GM23338 (cell line): ENCODE data around the gene GCK. TPM values are rescaled to one million over a fixed set of nuclear protein-coding genes. Genes with fewer than 3 reads are reported as not detected.

Experiments
- ATAC-seq: fragments of 200-7000 bp; cut with Tn5 transposase; 3 replicates; pipeline ENCODE4 v1.9.1; 2020
- DNase-seq: peaks from one replicate; pipeline ENCODE4 v3.0.0-alpha.2; 2015; ENCODE audit warnings: low spot score
- H2AFZ ChIP-seq: fragments of 200-600 bp; sonication (generic); 2 replicates; pipeline ENCODE4 v1.8.0; 2016; ENCODE audit warnings: antibody characterized with exemption, mild to moderate bottlenecking, moderate library complexity
- H3F3A ChIP-seq: fragments of 200-600 bp; sonication (generic); replicated peaks from 2 replicates; pipeline ENCODE4 v1.8.0; 2017; ENCODE audit warnings: antibody characterized with exemption, mixed run types, low read depth
- H3K27ac ChIP-seq: fragments of 200-600 bp; sonication (generic); 2 replicates; pipeline ENCODE4 v1.6.1; 2016; ENCODE audit warnings: low read depth
- H3K27me3 ChIP-seq: fragments of 200-600 bp; sonication (generic); 2 replicates; pipeline ENCODE4 v1.8.0; 2016; ENCODE audit warnings: mild to moderate bottlenecking, mixed run types, moderate library complexity; ENCODE audit not compliant: insufficient read depth
- H3K36me3 ChIP-seq: fragments of 200-600 bp; sonication (generic); 2 replicates; pipeline ENCODE4 v1.8.0; 2016; ENCODE audit warnings: mild to moderate bottlenecking; ENCODE audit not compliant: insufficient read depth
- H3K4me1 ChIP-seq: fragments of 200-600 bp; sonication (generic); 2 replicates; pipeline ENCODE4 v1.8.0; 2016; ENCODE audit warnings: mild to moderate bottlenecking, moderate library complexity; ENCODE audit not compliant: insufficient read depth
- H3K4me2 ChIP-seq: fragments of 200-600 bp; sonication (generic); 2 replicates; pipeline ENCODE4 v1.7.1; 2017; ENCODE audit warnings: mixed run types
- H3K4me3 ChIP-seq: fragments of 200-600 bp; sonication (generic); 2 replicates; pipeline ENCODE4 v1.6.1; 2016; ENCODE audit warnings: mixed run types
- H3K79me2 ChIP-seq: fragments of 200-600 bp; sonication (generic); replicated peaks from 2 replicates; pipeline ENCODE4 v1.8.0; 2017; ENCODE audit warnings: mild to moderate bottlenecking; ENCODE audit not compliant: insufficient read depth
- H3K9me2 ChIP-seq: fragments of 200-600 bp; sonication (generic); 2 replicates; pipeline ENCODE4 v1.8.0; 2017; ENCODE audit not compliant: insufficient read depth
- H4K20me1 ChIP-seq: fragments of 200-600 bp; sonication (generic); replicated peaks from 2 replicates; pipeline ENCODE4 v1.8.0; 2017; ENCODE audit warnings: mild to moderate bottlenecking; ENCODE audit not compliant: insufficient read depth
- H3K27ac Mint-ChIP-seq: 2 replicates; pipeline ENCODE4 v1.8.0; 2020; ENCODE audit warnings: inconsistent platforms, mild to moderate bottlenecking, moderate library complexity, mixed read lengths
- H3K27me3 Mint-ChIP-seq: 3 replicates; pipeline ENCODE4 v1.8.0; 2022; ENCODE audit warnings: low read depth, mild to moderate bottlenecking, moderate library complexity, mixed read lengths, inconsistent platforms; ENCODE audit not compliant: insufficient read depth, poor library complexity
- H3K36me3 Mint-ChIP-seq: 3 replicates; pipeline ENCODE4 v1.8.0; 2021; ENCODE audit warnings: low read depth, mild to moderate bottlenecking, inconsistent platforms, moderate library complexity, mixed read lengths
- H3K4me1 Mint-ChIP-seq: 3 replicates; pipeline ENCODE4 v1.8.0; 2020; ENCODE audit warnings: mild to moderate bottlenecking, inconsistent platforms, mixed read lengths
- H3K4me3 Mint-ChIP-seq: 3 replicates; pipeline ENCODE4 v1.8.0; 2021; ENCODE audit warnings: moderate library complexity, mild to moderate bottlenecking, inconsistent platforms, mixed read lengths
- H3K9me3 Mint-ChIP-seq: 3 replicates; pipeline ENCODE4 v1.8.0; 2020; ENCODE audit warnings: moderate library complexity, mild to moderate bottlenecking, inconsistent platforms, mixed read lengths
- CREB1 ChIP-seq: fragments of 250-450 bp; sonication (Bioruptor Pico); IDR thresholded peaks from 2 replicates; pipeline ENCODE4 v1.5.0; 2020; ENCODE audit warnings: low read depth, mild to moderate bottlenecking, moderate library complexity
- EZH2 ChIP-seq: fragments of 200-600 bp; sonication (generic); IDR thresholded peaks from one replicate; pipeline ENCODE4 v1.8.0; 2017; ENCODE audit warnings: antibody characterized with exemption, mild to moderate bottlenecking, low read depth; ENCODE audit not compliant: unreplicated experiment
- EZH2phosphoT487 ChIP-seq: fragments of 200-600 bp; sonication (generic); IDR thresholded peaks from one replicate; pipeline ENCODE4 v1.8.1; 2018; ENCODE audit warnings: antibody characterized with exemption; ENCODE audit not compliant: unreplicated experiment
- JUNB ChIP-seq: IDR thresholded peaks from one replicate; pipeline ENCODE4 v1.6.1; 2016; ENCODE audit warnings: antibody characterized with exemption; ENCODE audit not compliant: unreplicated experiment
- NANOG ChIP-seq: IDR thresholded peaks from 2 replicates; pipeline ENCODE4 v1.6.1; 2016; ENCODE audit warnings: antibody characterized with exemption, borderline replicate concordance
- STAT1 ChIP-seq: IDR thresholded peaks from one replicate; pipeline ENCODE4 v1.6.1; 2016; ENCODE audit warnings: antibody characterized with exemption; ENCODE audit not compliant: unreplicated experiment
- polyA plus RNA-seq: library from polyadenylated mRNA; unstranded; fragments of >200 nt; fragmentation: Nextera tagmentation; extraction: Ambion mirVana; gene quantifications from 2 replicates; pipeline ENCODE4 v1.2.1, GENCODE V29; 2016
- total RNA-seq: library from RNA; depleted of rRNA; stranded (reverse); fragments of >200 nt; shearing (Covaris generic); gene quantifications from 2 replicates; pipeline ENCODE4 v1.2.3, GENCODE V29; 2014
- TF ChIP-seq, protein P1 (sequence below): IDR thresholded peaks from one replicate; pipeline ENCODE4 v1.6.1; 2018; ENCODE audit warnings: antibody characterized with exemption; ENCODE audit not compliant: unreplicated experiment
- TF ChIP-seq, protein P2 (sequence below): IDR thresholded peaks from 2 replicates; pipeline ENCODE4 v1.6.1; 2016; ENCODE audit warnings: antibody characterized with exemption
- TF ChIP-seq, protein P3 (sequence below), 2 experiments: fragments of 200-600 bp in 1 of 2; sonication (generic) in 1 of 2; conservative IDR thresholded peaks; 2 replicates each; pipeline versions ENCODE4 v1.5.1 to v1.6.1; 2016 to 2017; ENCODE audit warnings: antibody characterized with exemption in 2 of 2, low read depth in 2 of 2, mild to moderate bottlenecking in 2 of 2, moderate library complexity in 1 of 2
- TF ChIP-seq, protein P4 (sequence below): fragments of 250-450 bp; sonication (Bioruptor Pico); IDR thresholded peaks from 2 replicates; pipeline ENCODE4 v1.5.0; 2020; ENCODE audit warnings: mild to moderate bottlenecking, moderate library complexity

GCK gene
- total and polyA plus RNA-seq, 2 experiments from 2014 or later = 6.1 to 7.3 TPM

DNA sequence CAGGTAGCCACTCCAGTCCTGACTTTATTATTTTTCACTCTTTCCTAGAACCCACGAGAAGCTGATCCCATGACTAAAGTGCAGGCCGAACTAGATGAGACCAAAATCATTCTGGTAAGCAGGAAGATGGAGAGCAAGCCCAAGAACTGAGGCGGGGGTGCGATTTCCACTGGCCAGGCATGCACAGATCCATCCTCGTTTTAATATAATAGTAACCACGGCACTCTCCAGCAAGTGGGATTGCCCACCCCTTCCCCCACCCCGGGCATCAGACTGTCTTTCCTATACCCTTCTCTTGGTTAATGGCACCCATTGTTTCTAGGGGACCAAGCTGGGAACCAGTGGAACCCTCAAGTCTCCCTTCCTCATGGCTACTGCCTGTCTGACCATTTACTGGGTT, 18.8 kb upstream of the GCK start (continued):
- TF ChIP-seq, protein P1, sequence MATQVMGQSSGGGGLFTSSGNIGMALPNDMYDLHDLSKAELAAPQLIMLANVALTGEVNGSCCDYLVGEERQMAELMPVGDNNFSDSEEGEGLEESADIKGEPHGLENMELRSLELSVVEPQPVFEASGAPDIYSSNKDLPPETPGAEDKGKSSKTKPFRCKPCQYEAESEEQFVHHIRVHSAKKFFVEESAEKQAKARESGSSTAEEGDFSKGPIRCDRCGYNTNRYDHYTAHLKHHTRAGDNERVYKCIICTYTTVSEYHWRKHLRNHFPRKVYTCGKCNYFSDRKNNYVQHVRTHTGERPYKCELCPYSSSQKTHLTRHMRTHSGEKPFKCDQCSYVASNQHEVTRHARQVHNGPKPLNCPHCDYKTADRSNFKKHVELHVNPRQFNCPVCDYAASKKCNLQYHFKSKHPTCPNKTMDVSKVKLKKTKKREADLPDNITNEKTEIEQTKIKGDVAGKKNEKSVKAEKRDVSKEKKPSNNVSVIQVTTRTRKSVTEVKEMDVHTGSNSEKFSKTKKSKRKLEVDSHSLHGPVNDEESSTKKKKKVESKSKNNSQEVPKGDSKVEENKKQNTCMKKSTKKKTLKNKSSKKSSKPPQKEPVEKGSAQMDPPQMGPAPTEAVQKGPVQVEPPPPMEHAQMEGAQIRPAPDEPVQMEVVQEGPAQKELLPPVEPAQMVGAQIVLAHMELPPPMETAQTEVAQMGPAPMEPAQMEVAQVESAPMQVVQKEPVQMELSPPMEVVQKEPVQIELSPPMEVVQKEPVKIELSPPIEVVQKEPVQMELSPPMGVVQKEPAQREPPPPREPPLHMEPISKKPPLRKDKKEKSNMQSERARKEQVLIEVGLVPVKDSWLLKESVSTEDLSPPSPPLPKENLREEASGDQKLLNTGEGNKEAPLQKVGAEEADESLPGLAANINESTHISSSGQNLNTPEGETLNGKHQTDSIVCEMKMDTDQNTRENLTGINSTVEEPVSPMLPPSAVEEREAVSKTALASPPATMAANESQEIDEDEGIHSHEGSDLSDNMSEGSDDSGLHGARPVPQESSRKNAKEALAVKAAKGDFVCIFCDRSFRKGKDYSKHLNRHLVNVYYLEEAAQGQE = no peak
- TF ChIP-seq, protein P2, sequence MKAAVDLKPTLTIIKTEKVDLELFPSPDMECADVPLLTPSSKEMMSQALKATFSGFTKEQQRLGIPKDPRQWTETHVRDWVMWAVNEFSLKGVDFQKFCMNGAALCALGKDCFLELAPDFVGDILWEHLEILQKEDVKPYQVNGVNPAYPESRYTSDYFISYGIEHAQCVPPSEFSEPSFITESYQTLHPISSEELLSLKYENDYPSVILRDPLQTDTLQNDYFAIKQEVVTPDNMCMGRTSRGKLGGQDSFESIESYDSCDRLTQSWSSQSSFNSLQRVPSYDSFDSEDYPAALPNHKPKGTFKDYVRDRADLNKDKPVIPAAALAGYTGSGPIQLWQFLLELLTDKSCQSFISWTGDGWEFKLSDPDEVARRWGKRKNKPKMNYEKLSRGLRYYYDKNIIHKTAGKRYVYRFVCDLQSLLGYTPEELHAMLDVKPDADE = no peak
- TF ChIP-seq CREB1 (CRISPR knock-in tag) (no peak), JUNB (no peak)
- TF ChIP-seq, protein P3, sequence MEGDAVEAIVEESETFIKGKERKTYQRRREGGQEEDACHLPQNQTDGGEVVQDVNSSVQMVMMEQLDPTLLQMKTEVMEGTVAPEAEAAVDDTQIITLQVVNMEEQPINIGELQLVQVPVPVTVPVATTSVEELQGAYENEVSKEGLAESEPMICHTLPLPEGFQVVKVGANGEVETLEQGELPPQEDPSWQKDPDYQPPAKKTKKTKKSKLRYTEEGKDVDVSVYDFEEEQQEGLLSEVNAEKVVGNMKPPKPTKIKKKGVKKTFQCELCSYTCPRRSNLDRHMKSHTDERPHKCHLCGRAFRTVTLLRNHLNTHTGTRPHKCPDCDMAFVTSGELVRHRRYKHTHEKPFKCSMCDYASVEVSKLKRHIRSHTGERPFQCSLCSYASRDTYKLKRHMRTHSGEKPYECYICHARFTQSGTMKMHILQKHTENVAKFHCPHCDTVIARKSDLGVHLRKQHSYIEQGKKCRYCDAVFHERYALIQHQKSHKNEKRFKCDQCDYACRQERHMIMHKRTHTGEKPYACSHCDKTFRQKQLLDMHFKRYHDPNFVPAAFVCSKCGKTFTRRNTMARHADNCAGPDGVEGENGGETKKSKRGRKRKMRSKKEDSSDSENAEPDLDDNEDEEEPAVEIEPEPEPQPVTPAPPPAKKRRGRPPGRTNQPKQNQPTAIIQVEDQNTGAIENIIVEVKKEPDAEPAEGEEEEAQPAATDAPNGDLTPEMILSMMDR (conservative IDR thresholded peaks at IDR 0.05; ENCODE audit: low read depth in 2 of 2) = no peak

DNA sequence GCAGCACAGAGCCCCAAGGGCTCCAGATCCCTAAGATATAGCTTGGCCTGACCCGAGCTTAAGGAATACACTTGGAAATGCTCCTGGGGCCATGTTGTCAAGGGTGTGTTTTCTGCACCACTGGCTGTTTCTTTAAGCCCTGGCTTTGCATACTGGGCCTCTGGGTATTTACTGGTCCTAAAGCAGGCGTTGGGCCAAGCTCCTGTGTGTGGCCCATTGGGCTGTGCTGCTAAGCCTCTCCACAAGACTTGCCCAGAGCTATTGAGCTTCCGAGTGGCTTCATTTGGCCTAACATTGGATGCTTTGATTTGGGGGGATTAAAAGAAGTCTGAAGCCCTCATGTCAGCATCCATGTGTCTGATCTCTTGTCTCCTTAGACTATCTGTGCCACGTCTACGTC, 16.8 kb upstream of the GCK start:
- no peak overlapping the region for H3K4me2 ChIP-seq
- no peaks in the 10 kb centered on the region for H3K9me3 Mint-ChIP-seq
- H3K4me1 ChIP-seq = peaks cover 10% of the 10 kb centered on the region; the same call in 1 of the 2 replicates
- peaks cover 51% of the 10 kb centered on the region for H3K36me3 Mint-ChIP-seq
- peaks cover 47% of the 10 kb centered on the region for H3K36me3 ChIP-seq
- H3K27me3 Mint-ChIP-seq = peaks cover 2% of the 10 kb centered on the region
- no peak for DNase-seq
- no peak overlapping the region for H2AFZ ChIP-seq
- H3K4me3 ChIP-seq = no peak overlapping the region
- no peak overlapping the region for H3K27ac Mint-ChIP-seq
- H3K27ac ChIP-seq = no peak overlapping the region
- H3F3A ChIP-seq = no peaks in the 10 kb centered on the region
- no peaks in the 10 kb centered on the region for H3K27me3 ChIP-seq
- no peak for ATAC-seq
- H4K20me1 ChIP-seq = peaks cover 32% of the 10 kb centered on the region
- no peak overlapping the region for H3K4me3 Mint-ChIP-seq
- peaks cover 42% of the 10 kb centered on the region for H3K79me2 ChIP-seq
- H3K9me2 ChIP-seq = no peaks in the 10 kb centered on the region
- H3K4me1 Mint-ChIP-seq = peaks cover 8% of the 10 kb centered on the region
- TF ChIP-seq STAT1 (no peak), EZH2phosphoT487 (no peak), CREB1 (CRISPR knock-in tag) (no peak), JUNB (no peak), NANOG (no peak), EZH2 (no peak)
- TF ChIP-seq, protein P3 (conservative IDR thresholded peaks at IDR 0.05; ENCODE audit: low read depth in 2 of 2) = no peak
- TF ChIP-seq, protein P4, sequence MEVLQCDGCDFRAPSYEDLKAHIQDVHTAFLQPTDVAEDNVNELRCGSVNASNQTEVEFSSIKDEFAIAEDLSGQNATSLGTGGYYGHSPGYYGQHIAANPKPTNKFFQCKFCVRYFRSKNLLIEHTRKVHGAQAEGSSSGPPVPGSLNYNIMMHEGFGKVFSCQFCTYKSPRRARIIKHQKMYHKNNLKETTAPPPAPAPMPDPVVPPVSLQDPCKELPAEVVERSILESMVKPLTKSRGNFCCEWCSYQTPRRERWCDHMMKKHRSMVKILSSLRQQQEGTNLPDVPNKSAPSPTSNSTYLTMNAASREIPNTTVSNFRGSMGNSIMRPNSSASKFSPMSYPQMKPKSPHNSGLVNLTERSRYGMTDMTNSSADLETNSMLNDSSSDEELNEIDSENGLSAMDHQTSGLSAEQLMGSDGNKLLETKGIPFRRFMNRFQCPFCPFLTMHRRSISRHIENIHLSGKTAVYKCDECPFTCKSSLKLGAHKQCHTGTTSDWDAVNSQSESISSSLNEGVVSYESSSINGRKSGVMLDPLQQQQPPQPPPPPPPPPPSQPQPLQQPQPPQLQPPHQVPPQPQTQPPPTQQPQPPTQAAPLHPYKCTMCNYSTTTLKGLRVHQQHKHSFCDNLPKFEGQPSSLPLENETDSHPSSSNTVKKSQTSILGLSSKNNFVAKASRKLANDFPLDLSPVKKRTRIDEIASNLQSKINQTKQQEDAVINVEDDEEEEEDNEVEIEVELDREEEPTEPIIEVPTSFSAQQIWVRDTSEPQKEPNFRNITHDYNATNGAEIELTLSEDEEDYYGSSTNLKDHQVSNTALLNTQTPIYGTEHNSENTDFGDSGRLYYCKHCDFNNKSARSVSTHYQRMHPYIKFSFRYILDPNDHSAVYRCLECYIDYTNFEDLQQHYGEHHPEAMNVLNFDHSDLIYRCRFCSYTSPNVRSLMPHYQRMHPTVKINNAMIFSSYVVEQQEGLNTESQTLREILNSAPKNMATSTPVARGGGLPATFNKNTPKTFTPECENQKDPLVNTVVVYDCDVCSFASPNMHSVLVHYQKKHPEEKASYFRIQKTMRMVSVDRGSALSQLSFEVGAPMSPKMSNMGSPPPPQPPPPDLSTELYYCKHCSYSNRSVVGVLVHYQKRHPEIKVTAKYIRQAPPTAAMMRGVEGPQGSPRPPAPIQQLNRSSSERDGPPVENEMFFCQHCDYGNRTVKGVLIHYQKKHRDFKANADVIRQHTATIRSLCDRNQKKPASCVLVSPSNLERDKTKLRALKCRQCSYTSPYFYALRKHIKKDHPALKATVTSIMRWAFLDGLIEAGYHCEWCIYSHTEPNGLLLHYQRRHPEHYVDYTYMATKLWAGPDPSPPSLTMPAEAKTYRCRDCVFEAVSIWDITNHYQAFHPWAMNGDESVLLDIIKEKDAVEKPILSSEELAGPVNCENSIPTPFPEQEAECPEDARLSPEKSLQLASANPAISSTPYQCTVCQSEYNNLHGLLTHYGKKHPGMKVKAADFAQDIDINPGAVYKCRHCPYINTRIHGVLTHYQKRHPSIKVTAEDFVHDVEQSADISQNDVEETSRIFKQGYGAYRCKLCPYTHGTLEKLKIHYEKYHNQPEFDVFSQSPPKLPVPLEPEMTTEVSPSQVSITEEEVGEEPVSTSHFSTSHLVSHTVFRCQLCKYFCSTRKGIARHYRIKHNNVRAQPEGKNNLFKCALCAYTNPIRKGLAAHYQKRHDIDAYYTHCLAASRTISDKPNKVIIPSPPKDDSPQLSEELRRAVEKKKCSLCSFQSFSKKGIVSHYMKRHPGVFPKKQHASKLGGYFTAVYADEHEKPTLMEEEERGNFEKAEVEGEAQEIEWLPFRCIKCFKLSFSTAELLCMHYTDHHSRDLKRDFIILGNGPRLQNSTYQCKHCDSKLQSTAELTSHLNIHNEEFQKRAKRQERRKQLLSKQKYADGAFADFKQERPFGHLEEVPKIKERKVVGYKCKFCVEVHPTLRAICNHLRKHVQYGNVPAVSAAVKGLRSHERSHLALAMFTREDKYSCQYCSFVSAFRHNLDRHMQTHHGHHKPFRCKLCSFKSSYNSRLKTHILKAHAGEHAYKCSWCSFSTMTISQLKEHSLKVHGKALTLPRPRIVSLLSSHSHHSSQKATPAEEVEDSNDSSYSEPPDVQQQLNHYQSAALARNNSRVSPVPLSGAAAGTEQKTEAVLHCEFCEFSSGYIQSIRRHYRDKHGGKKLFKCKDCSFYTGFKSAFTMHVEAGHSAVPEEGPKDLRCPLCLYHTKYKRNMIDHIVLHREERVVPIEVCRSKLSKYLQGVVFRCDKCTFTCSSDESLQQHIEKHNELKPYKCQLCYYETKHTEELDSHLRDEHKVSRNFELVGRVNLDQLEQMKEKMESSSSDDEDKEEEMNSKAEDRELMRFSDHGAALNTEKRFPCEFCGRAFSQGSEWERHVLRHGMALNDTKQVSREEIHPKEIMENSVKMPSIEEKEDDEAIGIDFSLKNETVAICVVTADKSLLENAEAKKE (CRISPR knock-in tag) = no peak
